IMR-90 (cell line): ENCODE data around the gene PPP1R3D. TPM values are rescaled to one million over a fixed set of nuclear protein-coding genes. Genes with fewer than 3 reads are reported as not detected.

ENCODE experiments used
- ATAC-seq: fragments of 200-7000 bp; cut with Tn5 transposase; 2 replicates; pipeline ENCODE4 v1.9.1; 2020; ENCODE audit warnings: low read depth, mild to moderate bottlenecking, moderate library complexity
- BruUV-seq: library from RNA; stranded (reverse); fragments of 400-500 nt; replicated peaks from 2 replicates; lab custom pipeline; 2021; lab: Mats Ljungman, UMichigan
- CTCF ChIA-PET: fragments of 300-600 bp; formaldehyde crosslinking; extraction: SDS; loops from one replicate; lab custom pipeline; 2021; ENCODE audit warnings: antibody characterized with exemption; lab: Yijun Ruan, JAX
- POLR2A ChIA-PET: fragments of 300-600 bp; sonication (Branson Sonifier 250); formaldehyde crosslinking; loops from one replicate; lab custom pipeline; 2022; ENCODE audit warnings: antibody characterized with exemption; ENCODE audit not compliant: unreplicated experiment; lab: Charles Lee
- DNase-seq: peaks from one replicate; pipeline ENCODE4 v3.0.0; 2013
- H2AFZ ChIP-seq: replicated peaks from 2 replicates; pipeline ENCODE3; 2013; ENCODE audit warnings: low read length, mild to moderate bottlenecking; ENCODE audit not compliant: poor library complexity
- H2AK5ac ChIP-seq: 2 replicates; pipeline ENCODE4 v1.6.1; 2013; ENCODE audit warnings: low read depth, low read length, inconsistent platforms
- H2AK9ac ChIP-seq: replicated peaks from 2 replicates; pipeline ENCODE3; 2013; ENCODE audit warnings: mild to moderate bottlenecking, low read depth, low read length, moderate library complexity; ENCODE audit not compliant: poor library complexity
- H2BK120ac ChIP-seq: 2 replicates; pipeline ENCODE4 v1.6.1; 2013; ENCODE audit warnings: low read depth, low read length, inconsistent platforms
- H2BK15ac ChIP-seq: 3 replicates; pipeline ENCODE4 v1.6.1; 2013; ENCODE audit warnings: low read depth, low read length, inconsistent platforms
- H2BK20ac ChIP-seq: 2 replicates; pipeline ENCODE4 v1.6.1; 2013; ENCODE audit warnings: low read depth, mild to moderate bottlenecking, inconsistent platforms, low read length, moderate library complexity
- H2BK5ac ChIP-seq: 2 replicates; pipeline ENCODE4 v1.6.1; 2013; ENCODE audit warnings: mild to moderate bottlenecking, low read depth, low read length, inconsistent platforms; ENCODE audit not compliant: poor library complexity, severe bottlenecking
- H3K14ac ChIP-seq: replicated peaks from 2 replicates; pipeline ENCODE4 v1.6.1; 2013; ENCODE audit warnings: low read depth, low read length, inconsistent platforms
- H3K18ac ChIP-seq: 2 replicates; pipeline ENCODE4 v1.6.1; 2013; ENCODE audit warnings: low read depth, low read length, control low read depth
- H3K23ac ChIP-seq: 2 replicates; pipeline ENCODE4 v1.6.1; 2013; ENCODE audit warnings: low read depth, low read length, inconsistent platforms
- H3K27ac ChIP-seq: 2 replicates; pipeline ENCODE4 v1.5.1; 2013; ENCODE audit warnings: mild to moderate bottlenecking, control low read depth, low read length; ENCODE audit not compliant: insufficient read depth
- H3K27me3 ChIP-seq: 2 replicates; pipeline ENCODE4 v1.6.1; 2013; ENCODE audit warnings: low read length; ENCODE audit not compliant: control insufficient read depth, insufficient read depth
- H3K36me3 ChIP-seq: 2 replicates; pipeline ENCODE4 v1.6.1; 2013; ENCODE audit warnings: low read length, mixed read lengths; ENCODE audit not compliant: control insufficient read depth, insufficient read depth
- H3K4ac ChIP-seq: 2 replicates; pipeline ENCODE4 v1.6.1; 2013; ENCODE audit warnings: low read depth, low read length, inconsistent platforms
- H3K4me1 ChIP-seq: 2 replicates; pipeline ENCODE4 v1.6.1; 2013; ENCODE audit warnings: low read length, mixed read lengths; ENCODE audit not compliant: control insufficient read depth, insufficient read depth
- H3K4me2 ChIP-seq: 2 replicates; pipeline ENCODE4 v1.6.1; 2013; ENCODE audit warnings: low read depth, mild to moderate bottlenecking, control low read depth, low read length, moderate library complexity
- H3K4me3 ChIP-seq: 2 replicates; pipeline ENCODE4 v1.5.1; 2013; ENCODE audit warnings: low read depth, mild to moderate bottlenecking, control low read depth, low read length, moderate library complexity; ENCODE audit not compliant: insufficient read depth
- H3K56ac ChIP-seq: 2 replicates; pipeline ENCODE4 v1.6.1; 2013; ENCODE audit warnings: low read length, inconsistent platforms; ENCODE audit not compliant: insufficient read depth; ENCODE audit errors: extremely low read depth
- H3K79me1 ChIP-seq, 2 experiments: 2 replicates each; pipeline ENCODE4 v1.6.1; 2013; ENCODE audit warnings: low read length in 2 of 2, inconsistent platforms in 1 of 2, low read depth in 1 of 2
- H3K9ac ChIP-seq: 2 replicates; pipeline ENCODE4 v1.6.1; 2013; ENCODE audit warnings: low read depth, low read length, control low read depth
- H3K9me1 ChIP-seq: 2 replicates; pipeline ENCODE4 v1.6.1; 2013; ENCODE audit warnings: low read length, inconsistent platforms; ENCODE audit not compliant: insufficient read depth
- H3K9me3 ChIP-seq: 2 replicates; pipeline ENCODE4 v1.6.1; 2013; ENCODE audit warnings: low read length; ENCODE audit not compliant: control insufficient read depth, insufficient read depth
- H4K20me1 ChIP-seq: 2 replicates; pipeline ENCODE4 v1.6.1; 2013; ENCODE audit warnings: low read length, inconsistent platforms; ENCODE audit not compliant: insufficient read depth
- H4K5ac ChIP-seq: 2 replicates; pipeline ENCODE4 v1.6.1; 2013; ENCODE audit warnings: mild to moderate bottlenecking, low read depth, low read length, control low read depth
- H4K8ac ChIP-seq, 2 experiments: 2 replicates each; pipeline ENCODE4 v1.6.1; 2013; ENCODE audit warnings: low read depth in 2 of 2, low read length in 2 of 2, control low read depth in 1 of 2, inconsistent platforms in 1 of 2
- H4K91ac ChIP-seq: 2 replicates; pipeline ENCODE4 v1.6.1; 2013; ENCODE audit warnings: low read depth, low read length, inconsistent platforms; ENCODE audit not compliant: insufficient read depth
- BHLHE40 ChIP-seq: fragments of 150-350 bp; IDR thresholded peaks from 2 replicates; pipeline ENCODE4 v1.6.1; 2016; ENCODE audit warnings: mild to moderate bottlenecking, low read depth, low read length
- CHD1 ChIP-seq: IDR thresholded peaks from 2 replicates; pipeline ENCODE4 v1.6.1; 2012; ENCODE audit warnings: low read depth, low read length, improper control_type of control experiment
- FOS ChIP-seq: fragments of 150-350 bp; IDR thresholded peaks from 2 replicates; pipeline ENCODE4 v1.6.1; 2016; ENCODE audit warnings: low read depth, low read length
- MAFK ChIP-seq: IDR thresholded peaks from 2 replicates; pipeline ENCODE4 v1.6.1; 2012; ENCODE audit warnings: low read depth, low read length, improper control_type of control experiment
- MAZ ChIP-seq: IDR thresholded peaks from 2 replicates; pipeline ENCODE4 v1.6.1; 2012; ENCODE audit warnings: low read depth, mild to moderate bottlenecking, low read length, improper control_type of control experiment, moderate library complexity, borderline replicate concordance
- MXI1 ChIP-seq: IDR thresholded peaks from 2 replicates; pipeline ENCODE4 v1.6.1; 2012; ENCODE audit warnings: low read depth, mild to moderate bottlenecking, low read length, moderate library complexity, borderline replicate concordance
- NFE2L2 ChIP-seq: fragments of 150-350 bp; IDR thresholded peaks from 2 replicates; pipeline ENCODE4 v1.6.1; 2016; ENCODE audit warnings: low read depth, mild to moderate bottlenecking, low read length
- POLR2A ChIP-seq: IDR thresholded peaks from 2 replicates; pipeline ENCODE4 v1.6.1; 2012; ENCODE audit warnings: mild to moderate bottlenecking, low read depth, low read length
- RAD21 ChIP-seq: IDR thresholded peaks from 2 replicates; pipeline ENCODE4 v1.6.1; 2012; ENCODE audit warnings: low read length, improper control_type of control experiment
- RCOR1 ChIP-seq: IDR thresholded peaks from 2 replicates; pipeline ENCODE4 v1.6.1; 2012; ENCODE audit warnings: mild to moderate bottlenecking, low read length, improper control_type of control experiment; ENCODE audit not compliant: insufficient replicate concordance
- RFX5 ChIP-seq: IDR thresholded peaks from 2 replicates; pipeline ENCODE4 v1.8.0; 2012; ENCODE audit warnings: low read depth, mild to moderate bottlenecking, low read length, moderate library complexity
- SMC3 ChIP-seq: fragments of 150-350 bp; IDR thresholded peaks from 2 replicates; pipeline ENCODE4 v1.6.1; 2016; ENCODE audit warnings: low read depth, mild to moderate bottlenecking, antibody characterized with exemption, low read length, moderate library complexity
- USF2 ChIP-seq: fragments of 150-350 bp; IDR thresholded peaks from 2 replicates; pipeline ENCODE4 v1.6.1; 2017; ENCODE audit warnings: mild to moderate bottlenecking, antibody characterized with exemption, low read length, low read depth
- WGBS, 2 experiments: methylation state at CpG; one replicate each; pipeline versions ENCODE4 v1.1.5 to v1.1.7; 2013; ENCODE audit warnings: missing lambda C conversion rate in 2 of 2; ENCODE audit not compliant: insufficient read length in 1 of 2; ENCODE audit errors: extremely low coverage in 2 of 2; 5-methylcytosine and 5-hydroxymethylcytosine counted together
- dilution Hi-C: fragments of 300-500 bp; cut with HindIII; formaldehyde crosslinking; loops from one replicate; pipeline ENCODE4 v1.14.3; 2018; ENCODE audit warnings: low sequenced_read_pairs; ENCODE audit not compliant: unreplicated experiment
- in situ Hi-C: fragments of 300-500 bp; cut with MboI; formaldehyde crosslinking; loops from 3 replicates; pipeline ENCODE4 v1.14.3; 2019; ENCODE audit warnings: low sequenced_read_pairs, inconsistent platforms, mixed read lengths
- intact Hi-C: fragments of 100-400 bp; cut with micrococcal nuclease; formaldehyde crosslinking; loops from 2 replicates; pipeline ENCODE4 v1.10.0; 2022
- polyA plus RNA-seq, 3 experiments: library from polyadenylated mRNA; depleted of rRNA; stranded (reverse); fragments of >200 nt; gene quantifications; 2 replicates each; pipeline ENCODE4 v1.2.3, GENCODE V29; 2012; ENCODE audit warnings: low replicate concordance in 1 of 3
- total RNA-seq: library from RNA; depleted of rRNA; stranded (reverse); fragments of >200 nt; gene quantifications from 2 replicates; pipeline ENCODE4 v1.2.3, GENCODE V29; 2012
- TF ChIP-seq, protein P1 (sequence below): fragments of 150-350 bp; IDR thresholded peaks from 2 replicates; pipeline ENCODE4 v1.6.1; 2016; ENCODE audit warnings: low read depth, mild to moderate bottlenecking, low read length, moderate library complexity, borderline replicate concordance

PPP1R3D gene
- total and polyA plus RNA-seq, 2 of the 4 experiments (the other 2 are of a cell fraction) = 1.6 to 2.7 TPM

GRCh38 chr20:59942245-59942644 is 2.1 kb upstream of the PPP1R3D start:
- Histone ChIP-seq H2BK20ac (no peak overlapping the region), H4K20me1 (peaks cover 13% of the 10 kb centered on the region), H3K14ac (no peak overlapping the region), H3K9me3 (no peaks in the 10 kb centered on the region), H3K56ac (no peak overlapping the region), H3K23ac (no peak overlapping the region), H4K5ac (no peak overlapping the region), H2AFZ (no peak overlapping the region), H2BK5ac (no peak overlapping the region), H2AK5ac (no peak overlapping the region), H2AK9ac (no peak overlapping the region), H3K79me1 (peaks cover 8 to 16% of the 10 kb centered on the region in 2 experiments), H4K91ac (no peak overlapping the region), H2BK120ac (no peak overlapping the region), H3K18ac (no peak overlapping the region), H3K4me2 (no peak overlapping the region), H3K4me1 (peaks cover 11% of the 10 kb centered on the region), H4K8ac (no peak overlapping the region), H3K36me3 (peaks cover 11% of the 10 kb centered on the region), H2BK15ac (no peak overlapping the region), H3K9ac (no peak overlapping the region), H3K4ac (no peak overlapping the region), H3K4me3 (no peak overlapping the region), H3K27me3 (no peaks in the 10 kb centered on the region), H3K9me1 (no peaks in the 10 kb centered on the region), H3K27ac (no peak overlapping the region)
- POLR2A ChIA-PET = no interaction called here
- intact Hi-C loops (loop anchor here (10.0 kb wide), 2 partner anchors 367 to 1243 kb away; no protein-coding TSS in a partner anchor), in situ Hi-C loops (no loop called here), dilution Hi-C loops (no loop called here)
- no CpG with 5 or more reads among the region's 2 CpGs for WGBS, 2 experiments
- TF ChIP-seq MXI1 (no peak), RFX5 (no peak), RAD21 (no peak), CHD1 (no peak), NFE2L2 (no peak), MAFK (no peak), FOS (no peak), MAZ (no peak), BHLHE40 (no peak), SMC3 (no peak), USF2 (no peak), RCOR1 (no peak), POLR2A (no peak)
- TF ChIP-seq, protein P1, sequence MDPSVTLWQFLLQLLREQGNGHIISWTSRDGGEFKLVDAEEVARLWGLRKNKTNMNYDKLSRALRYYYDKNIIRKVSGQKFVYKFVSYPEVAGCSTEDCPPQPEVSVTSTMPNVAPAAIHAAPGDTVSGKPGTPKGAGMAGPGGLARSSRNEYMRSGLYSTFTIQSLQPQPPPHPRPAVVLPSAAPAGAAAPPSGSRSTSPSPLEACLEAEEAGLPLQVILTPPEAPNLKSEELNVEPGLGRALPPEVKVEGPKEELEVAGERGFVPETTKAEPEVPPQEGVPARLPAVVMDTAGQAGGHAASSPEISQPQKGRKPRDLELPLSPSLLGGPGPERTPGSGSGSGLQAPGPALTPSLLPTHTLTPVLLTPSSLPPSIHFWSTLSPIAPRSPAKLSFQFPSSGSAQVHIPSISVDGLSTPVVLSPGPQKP = no peak
- no peak for ATAC-seq
- DNase-seq = no peak
- no TSS peak for BruUV-seq
- CTCF ChIA-PET = no interaction called here
